Prostate gland (tissue), 2 donors: Measurements from ENCODE around the gene RPS6KA2. TPM values are rescaled to one million over a fixed set of nuclear protein-coding genes. Genes with fewer than 3 reads are reported as not detected.

ENCODE experiments used
- DNase-seq: peaks from one replicate; pipeline ENCODE4 v3.0.0-alpha.2; 2019; ENCODE audit warnings: low spot score
- H3K27ac ChIP-seq, 2 donors: fragments of 200-600 bp; sonication (generic); 2 replicates each; pipeline ENCODE4 v1.5.1; 2017 to 2019
- H3K27me3 ChIP-seq: fragments of 200-600 bp; sonication (generic); replicated peaks from 2 replicates; pipeline ENCODE4 v1.5.1; 2019; ENCODE audit not compliant: insufficient read depth
- H3K36me3 ChIP-seq, 2 donors: fragments of 200-600 bp; sonication (generic); 1 replicate in 1 of 2; 2 replicates in 1 of 2; pipeline versions ENCODE4 v1.5.1 to v1.8.1; 2017 to 2019
- H3K4me1 ChIP-seq: fragments of 200-600 bp; sonication (generic); replicated peaks from 2 replicates; pipeline ENCODE4 v1.5.1; 2019
- H3K4me3 ChIP-seq, 2 donors: fragments of 200-600 bp; sonication (generic); 2 replicates each; pipeline ENCODE4 v1.5.1; 2017 to 2019
- H3K9me3 ChIP-seq: fragments of 200-600 bp; sonication (generic); 2 replicates; pipeline ENCODE4 v1.5.1; 2017
- POLR2A ChIP-seq: fragments of 450-650 bp; IDR thresholded peaks from one replicate; pipeline ENCODE4 v1.6.1; 2016; ENCODE audit warnings: antibody characterized with exemption, mild to moderate bottlenecking
- POLR2AphosphoS5 ChIP-seq: sonication (generic); formaldehyde crosslinking; IDR thresholded peaks from one replicate; pipeline ENCODE4 v1.6.1; 2017; ENCODE audit warnings: antibody characterized with exemption
- WGBS: methylation state at CpG from one replicate; pipeline ENCODE4 v1.1.5; 2018; 5-methylcytosine and 5-hydroxymethylcytosine counted together
- intact Hi-C: fragments of 100-400 bp; cut with DNase I; formaldehyde crosslinking; loops from one replicate; pipeline ENCODE4 v1.14.2; 2022
- total RNA-seq, 2 donors: library from RNA; depleted of rRNA; stranded (reverse); fragments of >200 nt; gene quantifications; one replicate each; pipeline ENCODE4 v1.1.0, GENCODE V29; 2016
- TF ChIP-seq, protein P1 (sequence below), 4 experiments: fragments of 200-600 bp in 2 of 4; fragments of 450-650 bp in 2 of 4; sonication (generic) in 2 of 4; IDR thresholded peaks; 1 replicate in 3 of 4; 2 replicates in 1 of 4; pipeline ENCODE4 v1.5.1; 2016 to 2019; ENCODE audit warnings: antibody characterized with exemption in 4 of 4, mild to moderate bottlenecking in 2 of 4, moderate library complexity in 2 of 4

Gene RPS6KA2
- total RNA-seq, 2 donors from 2014 or later: 32.2 to 44.3 TPM

DNA sequence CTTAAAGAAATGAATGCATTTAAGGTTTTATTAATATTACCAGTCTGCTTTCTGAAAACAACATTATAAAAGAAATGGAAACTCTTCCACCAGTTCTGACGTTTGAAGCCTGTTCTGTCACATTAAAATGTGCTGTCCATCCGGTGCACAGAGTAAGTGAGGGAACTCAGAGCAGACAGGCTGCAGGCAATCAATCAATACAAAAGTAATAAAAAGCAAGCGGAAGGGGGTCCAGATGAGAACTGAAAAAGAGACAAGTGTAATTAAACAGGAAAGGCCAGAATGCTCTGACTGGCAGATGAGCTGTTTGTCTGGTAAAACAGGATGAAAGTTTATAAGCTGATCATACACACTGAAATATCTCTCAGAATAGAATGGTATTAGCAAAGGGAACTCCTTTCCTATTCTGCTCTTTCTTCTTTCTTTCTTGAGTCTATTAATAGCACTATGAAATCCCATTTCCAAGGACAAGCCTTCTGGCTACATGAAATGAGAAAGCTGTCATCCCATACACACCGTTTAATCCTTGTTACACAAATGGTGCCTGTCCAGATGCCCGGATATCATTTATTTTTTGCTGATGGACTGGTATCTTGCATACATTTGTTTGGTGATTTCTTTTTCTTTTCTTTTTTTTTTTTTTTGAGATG is 134.8 kb downstream of the RPS6KA2 start:
- TF ChIP-seq, protein P1, sequence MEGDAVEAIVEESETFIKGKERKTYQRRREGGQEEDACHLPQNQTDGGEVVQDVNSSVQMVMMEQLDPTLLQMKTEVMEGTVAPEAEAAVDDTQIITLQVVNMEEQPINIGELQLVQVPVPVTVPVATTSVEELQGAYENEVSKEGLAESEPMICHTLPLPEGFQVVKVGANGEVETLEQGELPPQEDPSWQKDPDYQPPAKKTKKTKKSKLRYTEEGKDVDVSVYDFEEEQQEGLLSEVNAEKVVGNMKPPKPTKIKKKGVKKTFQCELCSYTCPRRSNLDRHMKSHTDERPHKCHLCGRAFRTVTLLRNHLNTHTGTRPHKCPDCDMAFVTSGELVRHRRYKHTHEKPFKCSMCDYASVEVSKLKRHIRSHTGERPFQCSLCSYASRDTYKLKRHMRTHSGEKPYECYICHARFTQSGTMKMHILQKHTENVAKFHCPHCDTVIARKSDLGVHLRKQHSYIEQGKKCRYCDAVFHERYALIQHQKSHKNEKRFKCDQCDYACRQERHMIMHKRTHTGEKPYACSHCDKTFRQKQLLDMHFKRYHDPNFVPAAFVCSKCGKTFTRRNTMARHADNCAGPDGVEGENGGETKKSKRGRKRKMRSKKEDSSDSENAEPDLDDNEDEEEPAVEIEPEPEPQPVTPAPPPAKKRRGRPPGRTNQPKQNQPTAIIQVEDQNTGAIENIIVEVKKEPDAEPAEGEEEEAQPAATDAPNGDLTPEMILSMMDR (IDR thresholded peaks at IDR 0.05): no peak
- TF ChIP-seq POLR2AphosphoS5 (no peak), POLR2A (no peak)
- Histone ChIP-seq H3K27me3 (no peaks in the 10 kb centered on the region), H3K27ac (no peak overlapping the region), H3K36me3 (peaks cover 0 to 7% of the 10 kb centered on the region in 2 donors), H3K9me3 (no peaks in the 10 kb centered on the region), H3K4me3 (no peak overlapping the region), H3K4me1 (no peaks in the 10 kb centered on the region)
- DNase-seq: no peak
- intact Hi-C loops: no loop called here
- 50% methylated on average over 5 of the region's 5 CpGs for WGBS

DNA sequence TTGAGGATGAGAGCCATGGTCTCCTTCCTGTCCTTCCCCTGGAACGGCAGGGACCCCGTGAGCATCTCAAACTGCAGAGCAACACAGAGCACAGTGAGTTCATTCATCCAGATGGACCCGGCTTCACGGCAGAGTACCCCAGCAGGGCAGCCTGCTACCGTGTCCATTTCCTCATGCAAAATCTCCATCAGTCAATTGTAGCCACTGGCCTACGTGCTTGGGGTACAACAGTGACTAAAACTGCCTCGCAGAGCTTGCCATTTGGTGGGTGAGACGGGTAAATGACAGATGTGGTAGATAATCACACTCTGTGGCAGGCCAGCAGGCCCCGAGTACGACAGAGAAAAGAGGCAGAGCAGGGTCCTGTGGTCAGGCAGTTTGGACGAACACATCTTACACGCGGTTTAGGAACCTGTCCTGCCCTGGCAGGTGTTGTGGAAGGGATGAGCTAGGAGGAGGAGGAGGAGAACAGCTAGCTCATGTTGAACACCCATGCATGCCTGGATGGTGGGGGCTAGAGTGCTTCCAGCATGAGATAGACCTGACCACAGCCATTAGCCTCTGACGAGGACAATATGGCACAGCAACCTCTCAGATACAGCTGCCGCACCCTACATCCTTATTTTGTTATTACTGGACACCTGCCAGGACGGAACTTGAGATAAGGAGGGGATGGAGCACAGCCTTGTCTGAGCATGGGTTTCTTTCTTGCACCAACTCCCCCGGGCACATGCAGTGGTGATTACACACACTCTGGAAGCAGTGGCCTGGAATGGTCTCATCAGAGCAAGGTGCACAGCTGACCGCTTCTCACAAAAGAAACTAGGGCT is 136.2 kb downstream of the RPS6KA2 start:
- intact Hi-C loops: no loop called here
- WGBS: 82% methylated on average over 18 of the region's 18 CpGs
- no peak for DNase-seq

DNA sequence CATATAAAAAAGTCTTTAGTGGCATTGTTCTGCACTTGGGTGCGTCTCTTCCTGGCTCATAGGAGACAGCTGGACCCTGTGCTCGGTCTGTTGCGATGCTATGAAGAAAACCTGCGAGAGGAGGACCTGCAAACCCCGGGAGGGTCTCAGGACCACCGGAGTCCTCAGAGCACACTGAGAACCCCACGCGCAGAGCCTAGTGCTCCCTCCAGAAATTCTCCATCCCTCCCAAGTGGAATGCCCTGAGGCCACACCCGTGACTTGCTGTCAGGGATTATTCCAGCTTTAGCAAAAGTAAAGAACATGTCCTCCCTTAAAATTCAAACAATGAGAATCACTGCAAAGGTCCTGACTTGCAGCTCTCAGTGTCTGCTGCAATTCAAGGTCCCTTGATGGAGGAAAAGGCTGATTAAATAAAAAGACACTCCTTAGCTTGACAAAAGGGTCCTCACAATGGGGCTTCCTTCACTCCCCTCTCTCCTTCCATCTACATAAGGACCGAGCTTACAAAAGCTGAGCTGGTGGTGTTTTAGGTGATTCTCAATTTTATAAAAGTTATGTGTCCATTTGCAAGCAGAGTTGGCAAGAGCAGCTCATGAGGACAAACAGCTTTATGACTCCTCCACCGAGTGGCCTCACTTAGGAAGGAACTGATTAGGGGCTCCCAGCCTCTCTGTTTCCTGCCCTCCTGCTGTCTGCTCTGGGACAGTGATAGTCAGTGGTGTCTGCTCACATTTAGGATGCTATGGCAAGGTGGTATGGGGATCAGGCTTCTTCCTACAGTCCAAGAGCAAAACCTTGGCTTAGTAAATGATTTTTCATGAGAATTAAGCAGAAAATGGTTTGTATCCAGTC is 137.5 kb downstream of the RPS6KA2 start:
- H3K4me1 ChIP-seq: no peaks in the 10 kb centered on the region
- 86% methylated on average over 11 of the region's 11 CpGs for WGBS
- H3K27ac ChIP-seq: no peak overlapping the region
- intact Hi-C loops: no loop called here
- no peak for TF ChIP-seq POLR2A
- TF ChIP-seq, protein P1 (IDR thresholded peaks at IDR 0.05): no peak
- no peak for TF ChIP-seq POLR2AphosphoS5
- no peaks in the 10 kb centered on the region for H3K9me3 ChIP-seq
- H3K4me3 ChIP-seq: no peak overlapping the region
- DNase-seq: no peak
- H3K27me3 ChIP-seq: no peaks in the 10 kb centered on the region
- no peaks in the 10 kb centered on the region for H3K36me3 ChIP-seq

More for the DNA sequence above, 136.2 kb downstream of the RPS6KA2 start:
- no peak overlapping the region for H3K4me3 ChIP-seq
- H3K27ac ChIP-seq: no peak overlapping the region
- H3K36me3 ChIP-seq: peaks cover 0 to 5% of the 10 kb centered on the region in 2 donors
- H3K9me3 ChIP-seq: no peaks in the 10 kb centered on the region
- no peaks in the 10 kb centered on the region for H3K4me1 ChIP-seq
- H3K27me3 ChIP-seq: no peaks in the 10 kb centered on the region
- TF ChIP-seq POLR2AphosphoS5 (no peak), POLR2A (no peak)
- TF ChIP-seq, protein P1 (IDR thresholded peaks at IDR 0.05): no peak

DNA sequence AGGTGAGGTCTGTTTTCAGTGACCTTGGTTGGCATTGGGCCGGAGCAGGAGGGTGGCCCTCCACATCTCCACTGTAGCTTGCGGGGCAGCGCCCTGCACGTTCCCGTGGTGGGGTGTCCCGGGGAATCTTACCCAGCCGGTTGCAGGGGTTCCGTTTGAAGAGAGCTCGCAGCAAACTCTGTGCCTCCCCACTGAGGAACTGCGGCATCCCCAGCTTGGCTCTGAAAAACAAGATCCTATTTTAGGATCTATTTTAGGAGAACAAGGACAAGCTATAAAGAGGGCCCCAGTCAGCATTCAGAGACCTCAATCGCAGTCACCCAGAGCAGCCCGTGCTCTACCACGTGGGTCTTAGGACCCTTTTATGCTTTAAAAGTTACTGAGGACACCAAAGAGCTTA is 138.3 kb downstream of the RPS6KA2 start:
- intact Hi-C loops: no loop called here
- Histone ChIP-seq H3K4me3 (no peak overlapping the region), H3K27ac (no peak overlapping the region), H3K27me3 (no peaks in the 10 kb centered on the region), H3K36me3 (no peaks in the 10 kb centered on the region), H3K4me1 (no peaks in the 10 kb centered on the region), H3K9me3 (no peaks in the 10 kb centered on the region)
- TF ChIP-seq POLR2AphosphoS5 (no peak), POLR2A (no peak)
- TF ChIP-seq, protein P1 (IDR thresholded peaks at IDR 0.05): no peak
- no peak for DNase-seq
- 90% methylated on average over 13 of the region's 13 CpGs for WGBS
